Stimulated activated naive CD4-positive, alpha-beta T cell treated with Interleukin-2 at 50 U/mL for 16 hours (primary cell): ENCODE data around the gene PROK1.
"Not testable (repeated sequence)": the region's sequence is repeated elsewhere in the genome, so short reads cannot be mapped to it uniquely, and the experiment has no call there.

Experiments used
- DNase-seq: peaks from one replicate; lab custom pipeline; 2025; lab: John Stamatoyannopoulos, UW

PROK1 gene, protein sequence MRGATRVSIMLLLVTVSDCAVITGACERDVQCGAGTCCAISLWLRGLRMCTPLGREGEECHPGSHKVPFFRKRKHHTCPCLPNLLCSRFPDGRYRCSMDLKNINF

DNA sequence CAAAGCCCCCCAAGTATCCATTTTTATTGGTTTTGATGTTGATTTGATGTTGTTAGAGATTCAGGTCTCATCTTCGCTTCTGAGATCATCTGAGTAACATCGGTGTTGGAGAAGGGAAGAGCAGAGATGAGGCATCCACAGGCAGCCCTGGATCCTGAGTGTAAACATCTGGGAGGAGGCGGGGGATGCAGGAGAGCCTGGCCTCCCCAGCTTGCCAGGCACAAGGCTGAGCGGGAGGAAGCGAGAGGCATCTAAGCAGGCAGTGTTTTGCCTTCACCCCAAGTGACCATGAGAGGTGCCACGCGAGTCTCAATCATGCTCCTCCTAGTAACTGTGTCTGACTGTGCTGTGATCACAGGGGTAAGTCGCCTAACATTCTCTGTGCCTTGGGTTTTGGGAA lies at the start of gene PROK1:
PROK1 (plus strand) TSS at position 221 of the 400 bp plus-strand sequence; CDS start at position 289, 68 bp downstream.
- no peak for DNase-seq

DNA sequence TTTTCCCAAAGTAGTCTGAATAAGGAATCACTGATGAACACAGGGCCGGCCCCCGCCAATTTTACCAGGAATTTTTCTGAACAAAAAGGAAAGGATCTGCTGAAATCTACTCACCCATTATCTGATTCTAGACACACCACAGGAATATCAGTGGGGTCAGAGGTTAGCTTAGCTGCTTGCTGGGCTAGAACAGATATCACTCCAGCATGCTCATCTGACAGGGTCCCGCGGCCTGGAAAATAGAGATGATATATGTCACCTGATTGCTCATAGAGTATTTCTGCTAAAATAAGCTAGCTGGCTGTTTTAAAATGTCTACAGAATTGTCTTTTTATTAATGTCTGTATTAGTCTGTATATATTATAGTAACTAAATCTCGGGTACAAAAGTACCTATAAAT lies 47.1 kb upstream of the PROK1 start:
- DNase-seq: no peak

DNA sequence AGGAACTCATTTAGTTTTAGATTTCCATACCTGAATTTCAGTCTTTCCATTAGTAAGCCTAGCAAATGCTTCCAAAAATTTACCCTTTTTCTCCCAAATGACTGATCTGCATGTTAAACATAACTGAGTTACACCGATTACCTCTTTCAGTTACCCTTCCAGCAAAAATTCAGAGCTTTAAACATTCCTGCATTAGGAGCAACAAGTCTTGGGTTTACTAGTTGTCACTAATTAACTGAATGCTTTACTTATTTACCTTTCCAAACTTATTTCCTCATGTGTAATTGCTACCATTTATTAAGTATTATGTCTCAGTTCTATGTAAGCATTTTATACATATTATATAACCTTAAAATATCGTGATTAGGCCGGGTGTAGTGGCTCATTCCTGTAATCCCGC lies 46.5 kb upstream of the PROK1 start:
- no peak for DNase-seq

DNA sequence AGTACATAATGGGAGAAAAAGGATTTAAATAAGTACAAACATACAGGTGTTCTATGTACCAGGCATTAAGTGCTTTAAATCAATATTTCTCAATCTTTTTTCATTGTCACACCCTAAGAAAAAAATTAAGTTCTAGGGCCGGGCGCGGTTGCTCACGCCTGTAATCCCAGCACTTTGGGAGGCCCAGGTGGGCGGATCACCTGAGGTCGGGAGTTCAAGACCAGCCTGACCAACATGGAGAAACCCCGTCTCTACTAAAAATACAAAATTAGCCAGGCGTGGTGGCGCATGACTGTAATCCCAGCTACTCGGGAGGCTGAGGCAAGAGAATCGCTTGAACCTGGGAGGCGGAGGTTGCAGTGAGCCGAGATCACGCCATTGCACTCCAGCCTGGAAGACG lies 44.5 kb upstream of the PROK1 start:
- DNase-seq: not testable (repeated sequence)

DNA sequence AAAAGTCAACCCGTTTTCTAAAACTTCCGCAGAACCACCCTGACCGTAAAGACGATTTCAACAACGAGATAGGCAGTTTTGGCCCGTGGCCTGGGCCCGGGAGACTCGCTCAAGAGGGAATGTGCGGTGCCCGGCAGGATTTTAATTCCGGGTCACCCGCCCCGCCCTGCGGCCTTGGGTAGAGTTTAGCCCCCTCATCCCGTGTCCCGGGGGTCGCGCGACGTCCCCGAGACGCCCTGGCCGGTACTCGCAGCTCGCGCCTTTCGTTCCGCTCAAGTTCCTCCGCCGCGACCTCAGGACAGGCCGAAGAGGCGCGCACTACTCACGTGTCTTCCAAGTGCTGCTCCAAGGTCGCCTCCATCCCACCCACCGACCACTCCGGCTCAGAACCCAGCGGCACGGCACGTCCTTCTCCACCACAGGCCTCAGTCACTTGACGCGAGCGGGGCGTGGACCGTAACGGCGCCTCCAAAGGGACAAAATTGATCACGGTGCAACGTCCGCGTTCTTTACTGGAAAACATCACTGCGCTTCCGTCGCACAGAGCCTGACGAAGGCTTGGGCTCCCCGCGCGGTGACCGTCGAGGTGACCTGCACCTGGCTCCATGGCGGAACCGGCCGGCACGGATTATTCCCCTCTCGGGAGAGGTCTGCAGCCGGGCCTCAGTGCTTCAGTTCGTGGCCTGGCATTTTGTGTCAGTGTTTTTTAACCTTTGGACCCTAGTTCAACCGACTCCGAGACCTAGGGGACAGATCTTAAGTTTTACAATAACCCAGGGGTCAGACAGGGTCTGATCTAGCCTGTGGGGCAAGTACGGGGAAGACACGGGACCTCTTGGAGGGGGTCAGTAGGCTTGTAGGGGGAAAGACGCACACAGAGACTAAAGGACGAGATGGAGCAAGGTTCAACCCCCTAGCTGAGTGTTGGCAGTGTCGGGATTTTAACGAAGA lies 43.4 kb upstream of the PROK1 start, which contains the start of gene LAMTOR5:
LAMTOR5 (minus strand) TSS at position 435 of the 951 bp plus-strand sequence; CDS start at position 361, 74 bp downstream.
- DNase-seq: peak; percentile 91

DNA sequence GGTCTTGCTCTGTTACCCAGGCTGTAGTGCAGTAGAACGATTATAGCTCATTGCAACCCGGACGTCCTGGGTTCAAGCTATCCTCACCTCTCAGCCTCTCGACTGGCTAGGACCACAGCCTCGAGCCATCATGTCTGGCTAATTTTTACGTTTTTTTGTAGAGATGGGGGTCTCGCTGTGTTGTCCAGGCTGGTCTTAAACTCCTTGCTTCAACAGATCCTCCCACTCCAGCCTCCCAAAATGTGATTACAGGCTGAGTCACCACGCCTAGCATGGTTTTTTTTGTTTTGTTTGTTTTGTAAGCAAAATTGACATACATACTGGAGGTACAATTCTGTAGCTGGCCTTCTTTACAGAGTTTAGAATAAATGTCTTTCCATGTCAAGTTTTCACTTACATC lies 42.5 kb upstream of the PROK1 start:
- DNase-seq: no peak

DNA sequence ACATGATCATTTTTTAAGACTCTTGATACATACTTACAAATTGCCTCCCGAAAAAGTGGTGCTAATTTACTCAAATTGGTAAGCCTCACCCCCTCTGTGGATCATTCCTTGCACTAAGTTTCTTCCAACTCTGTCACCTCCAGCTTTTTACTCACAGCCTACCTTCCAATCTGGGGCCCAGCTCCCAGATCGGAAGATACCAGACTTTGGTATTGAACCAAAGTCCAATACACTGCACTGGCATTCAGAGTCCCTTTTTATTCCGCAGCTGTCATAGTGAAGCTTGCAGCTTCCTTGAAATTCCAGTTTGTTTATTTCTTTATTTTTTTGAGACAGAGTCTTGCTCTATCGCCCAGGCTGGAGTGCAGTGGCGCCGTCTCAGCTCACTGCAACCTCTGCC lies 41.6 kb upstream of the PROK1 start:
- no peak for DNase-seq

DNA sequence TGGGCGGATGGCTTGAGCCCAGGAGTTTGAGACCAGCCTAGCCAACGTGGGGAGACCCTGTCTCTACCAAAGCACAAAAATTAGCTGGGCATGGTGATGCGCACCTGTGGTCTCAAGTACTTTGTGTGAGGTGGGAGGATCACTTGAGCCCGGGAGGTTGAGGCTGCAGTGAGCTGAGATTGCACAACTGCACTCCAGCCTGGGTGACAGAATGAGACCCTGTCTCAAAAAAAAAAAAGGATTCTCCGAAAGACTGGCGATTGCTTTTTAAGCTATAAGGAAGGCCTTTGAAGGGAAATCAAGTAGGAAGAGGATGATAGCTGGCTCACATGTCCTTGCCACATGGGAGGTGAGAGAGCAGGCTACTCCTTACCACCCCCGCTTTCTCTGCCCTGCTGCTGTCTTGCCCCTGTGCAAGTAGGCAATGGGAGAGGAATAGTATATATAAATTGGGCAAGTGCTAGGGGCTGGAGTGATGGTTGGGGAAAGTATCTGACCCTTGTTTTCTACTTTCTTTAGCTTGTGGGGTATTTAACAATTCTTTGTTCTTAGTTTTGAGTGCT lies 39.7 kb upstream of the PROK1 start:
- DNase-seq: no peak

DNA sequence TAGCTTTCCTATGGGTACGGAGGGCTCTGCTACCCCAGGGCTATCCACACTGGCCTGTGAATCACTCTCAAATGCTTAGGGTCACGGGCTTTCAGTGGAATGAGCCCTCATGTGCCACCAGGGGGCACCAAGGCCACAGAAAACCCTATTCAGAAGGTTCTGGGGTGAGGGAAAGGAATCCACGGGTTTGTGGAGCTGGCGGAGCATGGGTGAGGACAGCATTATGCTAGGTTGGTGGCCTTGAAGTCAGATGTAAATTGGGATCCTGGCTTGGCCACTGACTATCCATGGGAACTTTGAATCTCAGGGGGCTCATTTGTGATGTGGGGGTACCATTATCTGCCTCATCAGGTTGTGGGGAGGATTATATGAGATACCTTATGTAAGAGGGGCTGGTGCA lies 38.4 kb upstream of the PROK1 start:
- peak; percentile 56 for DNase-seq

DNA sequence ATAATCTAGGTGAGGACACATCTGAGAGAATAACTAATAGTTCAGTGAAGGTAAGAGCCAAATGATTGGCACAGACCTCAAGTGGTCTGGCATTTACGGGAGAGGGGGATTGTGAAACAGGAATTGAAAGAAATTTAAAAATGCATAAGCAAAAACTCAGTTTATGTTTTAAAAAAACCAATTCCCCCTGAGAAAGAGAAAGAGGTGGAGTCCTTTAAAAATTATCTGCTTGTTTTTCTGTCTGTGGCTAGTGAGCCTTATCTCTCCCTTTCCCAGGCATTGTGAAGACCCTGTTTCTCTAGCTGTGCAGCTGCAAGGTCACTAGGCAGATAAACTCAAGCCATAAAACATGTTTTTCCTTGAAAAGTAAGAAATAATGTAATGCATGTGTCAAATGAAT lies 37.9 kb upstream of the PROK1 start:
- not testable (repeated sequence) for DNase-seq

DNA sequence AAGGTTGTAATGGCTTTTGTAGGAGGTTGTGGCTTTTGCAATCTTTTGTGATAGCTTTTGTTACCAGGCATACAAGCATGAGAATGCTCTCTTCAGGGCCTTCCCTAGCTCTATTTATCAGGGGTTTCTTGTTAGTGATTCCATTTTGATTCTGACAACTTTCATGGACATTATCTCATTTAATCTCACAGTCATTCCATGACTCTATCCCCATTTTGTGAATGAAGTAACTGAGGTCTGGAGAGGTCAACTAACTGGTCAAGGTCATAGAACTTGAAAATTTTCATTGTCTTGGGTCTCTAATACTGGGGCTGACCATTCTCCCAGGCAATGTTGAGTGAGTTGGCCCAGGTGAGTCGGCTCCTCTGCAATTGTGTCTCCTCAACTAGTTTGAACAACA lies 32.2 kb upstream of the PROK1 start:
- no peak for DNase-seq

DNA sequence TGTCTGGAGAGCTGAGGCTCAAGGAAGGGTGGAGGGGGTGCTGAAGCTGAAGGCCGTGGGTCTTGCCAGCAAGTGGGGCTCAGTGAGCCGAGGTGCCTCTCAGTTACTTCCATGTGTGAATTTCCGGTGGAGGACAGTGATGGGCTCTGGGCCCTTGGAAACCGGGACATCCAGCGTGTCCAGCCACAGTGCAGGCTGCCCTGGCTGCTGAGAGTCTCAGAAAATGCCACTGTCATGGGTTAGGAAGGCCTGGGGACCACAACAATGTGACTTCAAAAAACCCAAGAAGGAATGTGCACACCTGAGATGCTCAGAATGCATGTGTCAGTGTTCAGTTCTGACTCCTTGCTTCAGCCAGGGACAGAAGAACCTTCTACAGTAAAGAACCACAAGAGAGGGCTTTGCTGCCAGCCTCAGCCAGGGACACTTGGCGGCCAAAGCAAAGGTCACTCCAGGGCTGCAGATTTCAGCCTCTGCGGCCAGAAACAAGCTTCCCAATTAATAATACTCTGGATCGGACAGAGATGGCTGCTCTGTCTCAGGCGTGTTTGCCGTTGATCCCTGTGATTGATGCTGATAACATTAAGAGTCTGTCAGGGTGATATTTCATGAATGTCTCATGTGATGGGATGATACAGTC lies 30.8 kb upstream of the PROK1 start:
- DNase-seq: no peak

DNA sequence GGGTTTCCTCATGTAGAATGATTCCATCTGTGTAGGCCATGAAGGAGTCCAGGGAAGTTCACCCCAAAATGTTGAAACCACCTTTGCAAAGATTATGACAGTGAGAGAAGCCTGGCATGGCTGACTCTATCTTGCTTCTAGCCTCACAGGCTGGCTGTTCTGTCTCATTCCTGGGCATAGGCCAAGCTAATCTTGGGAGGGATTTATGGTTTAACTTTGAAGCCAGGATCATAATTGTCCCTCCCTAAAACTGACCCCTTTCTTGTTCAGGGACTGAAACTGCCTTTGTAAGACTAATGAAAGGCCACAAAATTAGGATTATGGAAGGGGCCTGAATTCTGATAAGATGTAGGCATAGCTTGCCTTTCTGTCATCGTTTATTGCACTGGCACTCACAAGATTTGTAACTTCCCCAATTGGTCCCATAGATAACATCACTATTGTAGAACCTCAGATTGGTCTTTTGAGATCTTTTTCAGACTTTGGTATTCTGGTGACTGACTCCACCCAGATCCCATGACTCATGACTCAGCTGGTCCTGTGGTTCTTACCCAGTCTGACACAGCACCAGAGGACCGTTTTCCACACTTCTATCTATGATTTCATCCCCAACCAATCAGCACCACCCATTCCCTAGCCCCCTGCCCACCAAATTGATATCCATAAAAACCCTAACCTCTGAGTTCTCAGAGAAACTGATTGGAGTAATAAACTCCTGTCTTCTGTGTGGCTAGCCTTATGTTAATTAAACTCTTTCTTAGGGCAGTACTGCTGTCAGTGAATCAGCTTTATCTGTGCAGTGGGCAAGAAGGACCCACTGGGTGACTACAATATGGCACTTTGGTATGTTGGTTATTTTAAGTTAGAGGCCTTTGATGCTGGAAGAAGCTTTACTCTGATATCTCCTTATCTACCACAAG lies 29.8 kb upstream of the PROK1 start:
- DNase-seq: no peak

DNA sequence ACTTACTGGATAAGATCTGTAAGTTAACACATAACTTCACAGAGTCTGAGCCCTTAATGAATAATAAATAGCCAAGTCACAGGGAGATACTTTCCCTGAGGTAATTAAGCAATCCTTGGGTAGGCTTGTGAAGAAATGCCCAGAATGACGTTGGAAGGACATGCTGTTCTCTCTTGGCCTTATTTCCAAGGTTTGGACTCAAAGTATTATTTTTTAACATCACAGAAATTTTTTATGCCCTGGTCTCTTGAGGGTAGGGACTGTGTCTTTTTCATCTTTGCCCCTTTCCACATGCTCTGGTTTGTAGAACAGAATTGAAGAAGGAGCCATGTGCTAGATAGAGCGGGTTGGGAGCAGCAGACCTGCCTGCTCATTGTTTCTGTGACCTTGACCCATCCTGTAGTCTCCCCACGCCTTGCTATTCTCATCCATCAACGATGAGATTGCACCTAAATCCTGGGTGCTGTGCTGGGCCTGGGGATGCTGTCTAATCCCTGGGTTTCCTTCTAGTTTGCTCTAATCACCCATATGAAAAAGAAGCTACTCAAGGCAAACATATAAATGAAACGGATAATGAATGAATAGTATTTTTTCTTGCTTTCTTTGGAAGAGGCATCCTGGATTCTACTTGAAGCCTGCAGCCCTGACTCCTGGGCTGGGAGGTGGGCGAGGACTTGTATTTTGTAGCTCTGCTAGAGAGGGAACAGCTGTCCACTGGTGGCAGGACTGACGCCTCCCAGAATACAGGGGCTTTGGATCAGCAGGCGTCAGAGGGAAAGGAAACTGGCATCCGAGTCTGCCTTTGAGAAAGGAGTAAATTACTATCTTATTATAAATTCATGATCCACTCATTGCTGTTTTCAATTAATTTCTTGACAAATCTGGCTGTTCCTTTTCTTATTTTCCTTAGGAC lies 26.0 kb upstream of the PROK1 start:
- DNase-seq: no peak

DNA sequence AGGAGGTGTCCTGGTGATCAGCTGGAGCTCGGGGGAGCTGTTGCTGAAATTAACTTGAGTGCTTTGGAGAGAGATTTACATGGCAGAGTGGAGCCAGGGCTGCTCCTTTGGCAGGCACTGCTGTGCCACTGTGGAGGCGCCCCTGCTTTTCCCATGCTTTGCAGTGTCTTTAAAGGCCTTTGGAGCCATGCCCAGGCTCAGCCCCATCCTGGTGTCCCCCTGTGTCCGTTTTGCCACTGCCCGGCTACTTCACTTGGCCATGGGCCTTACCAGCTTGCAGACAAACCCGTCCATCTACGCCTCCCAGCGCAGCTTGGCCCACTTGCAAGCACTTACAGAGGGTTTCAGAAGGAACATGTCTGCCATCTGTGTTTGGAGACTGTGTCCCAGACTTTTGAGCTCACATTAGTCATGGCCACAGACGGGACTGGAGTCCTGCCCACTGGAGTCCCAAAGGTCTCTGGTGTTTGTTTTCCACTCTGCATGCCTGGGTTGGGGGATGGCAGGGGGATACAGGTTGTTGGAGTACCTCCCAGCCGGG lies 25.3 kb upstream of the PROK1 start:
- DNase-seq: no peak

DNA sequence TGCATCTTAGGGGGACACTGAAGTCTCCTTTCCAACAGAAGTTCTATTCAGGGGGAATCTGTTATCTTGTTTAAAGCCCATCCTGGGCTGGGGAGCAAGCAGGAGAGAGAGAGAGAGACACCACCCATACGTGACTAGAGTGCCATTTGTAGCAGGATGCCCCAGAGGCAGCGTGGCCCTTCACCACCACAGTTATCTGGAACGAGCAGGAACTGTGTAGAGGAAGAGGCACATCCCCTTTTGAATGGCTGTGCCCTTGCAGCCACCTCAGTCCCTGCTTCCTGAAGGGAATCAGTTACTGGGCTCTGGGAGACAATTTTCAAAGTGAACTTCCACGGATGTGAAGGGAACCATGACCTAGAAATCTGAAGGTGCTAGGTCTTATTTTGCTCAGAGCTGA lies 24.1 kb upstream of the PROK1 start:
- DNase-seq: no peak

DNA sequence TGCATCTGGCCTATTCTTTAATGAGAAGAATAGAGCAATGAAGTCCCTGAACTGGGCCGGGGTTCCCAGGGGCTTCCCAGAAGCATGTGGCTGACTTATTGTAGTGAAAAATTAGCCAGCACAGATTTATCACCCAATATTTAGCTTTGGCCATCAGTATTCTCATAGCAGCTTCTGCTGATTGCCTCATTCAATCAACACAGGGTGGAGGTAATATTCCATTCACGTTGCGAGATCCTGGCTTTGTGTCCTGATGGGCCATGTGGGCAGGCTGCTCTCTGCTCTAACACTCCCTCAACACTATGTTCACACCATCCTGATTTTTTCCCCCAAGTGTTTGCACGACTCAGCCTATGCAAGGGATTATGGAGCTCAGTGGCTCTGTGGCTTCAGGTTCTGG lies 22.0 kb upstream of the PROK1 start:
- DNase-seq: no peak

DNA sequence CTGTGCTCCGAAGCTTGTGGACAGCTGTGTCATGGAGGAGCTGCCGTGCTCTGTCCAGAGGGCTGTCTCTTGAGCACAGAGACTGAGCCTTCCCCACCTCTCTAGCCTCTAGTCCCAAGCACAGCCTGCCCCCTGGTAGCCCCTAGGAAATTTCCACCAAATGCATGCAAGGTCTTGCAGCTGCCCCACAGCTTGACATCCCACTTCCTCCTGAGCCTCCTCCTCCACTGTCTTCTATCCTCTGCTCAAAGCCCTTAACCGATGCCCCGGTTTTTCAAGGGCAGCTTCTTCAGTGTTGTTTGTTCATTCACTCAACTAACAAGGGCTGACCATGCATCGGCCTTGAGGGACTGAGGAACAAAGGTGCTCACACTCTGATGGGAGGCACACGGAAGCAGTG lies 20.6 kb upstream of the PROK1 start:
- no peak for DNase-seq

DNA sequence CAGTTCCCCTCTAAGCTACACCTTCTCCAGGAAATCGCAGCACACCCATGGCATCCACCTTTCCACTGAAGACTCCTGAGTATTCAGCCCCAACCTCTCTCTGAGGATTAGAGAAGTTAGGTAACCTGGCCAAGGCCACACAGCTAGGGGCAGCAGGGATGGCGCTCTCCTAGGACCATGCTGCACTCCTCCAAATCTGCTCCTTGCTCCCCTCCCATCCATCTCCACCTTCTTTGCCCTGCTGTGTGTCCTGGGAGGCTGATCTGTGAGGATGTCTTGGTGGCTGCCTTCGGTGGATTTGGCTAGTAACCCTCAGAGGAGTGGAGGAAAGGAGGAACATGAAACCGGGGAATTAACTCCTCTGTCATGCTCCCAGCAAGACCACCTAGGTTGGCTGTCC lies 20.0 kb upstream of the PROK1 start:
- DNase-seq: no peak

DNA sequence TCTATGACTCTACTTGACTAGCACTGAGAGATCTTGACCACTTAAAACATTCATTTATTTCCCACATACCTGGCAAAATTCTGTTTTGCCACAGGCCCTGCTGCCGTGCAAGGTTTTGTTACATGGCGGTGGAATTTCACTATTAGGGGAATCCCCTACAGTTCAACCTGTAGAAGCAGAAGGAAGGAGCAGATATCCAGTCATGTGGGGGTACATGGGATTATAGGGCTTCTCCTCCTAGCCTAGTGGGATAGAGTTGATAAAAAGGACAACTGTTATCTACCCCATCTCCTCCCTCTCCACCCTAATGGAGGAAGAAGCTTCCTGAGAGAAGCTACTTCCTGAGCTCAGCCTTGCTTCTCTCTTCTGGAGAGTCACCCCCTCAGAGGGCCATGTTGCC lies 17.7 kb upstream of the PROK1 start:
- DNase-seq: no peak
